Ectodermal cell (in vitro differentiated cells): ENCODE data around the gene KRTAP27-1.

Experiments used
- H3K27ac ChIP-seq: 2 replicates; pipeline ENCODE4 v1.7.0; 2013; ENCODE audit warnings: mild to moderate bottlenecking, low read depth, low read length; ENCODE audit not compliant: insufficient read depth, poor library complexity, severe bottlenecking
- H3K27me3 ChIP-seq: 2 replicates; pipeline ENCODE4 v1.7.0; 2013; ENCODE audit warnings: mild to moderate bottlenecking, low read length; ENCODE audit not compliant: insufficient read depth, control insufficient read depth, poor library complexity, severe bottlenecking
- H3K36me3 ChIP-seq: one replicate; pipeline ENCODE4 v1.7.0; 2013; ENCODE audit warnings: low read length; ENCODE audit not compliant: control insufficient read depth, insufficient read depth
- H3K4me1 ChIP-seq: one replicate; pipeline ENCODE4 v1.7.0; 2013; ENCODE audit warnings: low read length; ENCODE audit not compliant: control insufficient read depth, insufficient read depth
- H3K4me3 ChIP-seq: 2 replicates; pipeline ENCODE4 v1.7.0; 2013; ENCODE audit warnings: low read depth, low read length, control low read depth; ENCODE audit not compliant: insufficient read depth
- H3K9me3 ChIP-seq: 2 replicates; pipeline ENCODE4 v1.7.0; 2013; ENCODE audit warnings: mild to moderate bottlenecking, low read length, moderate library complexity; ENCODE audit not compliant: control insufficient read depth
- WGBS, 2 experiments: methylation state at CpG; one replicate each; pipeline ENCODE4 v1.1.7; 2013; ENCODE audit warnings: missing lambda C conversion rate in 2 of 2; 5-methylcytosine and 5-hydroxymethylcytosine counted together

KRTAP27-1 gene

GRCh38 chr21:30340714-30341573 is 3.5 kb upstream of the KRTAP27-1 start:
- H3K36me3 ChIP-seq, result no peaks in the 10 kb centered on the region
- no peak overlapping the region for H3K4me3 ChIP-seq
- H3K27ac ChIP-seq, result no peak overlapping the region
- 91% methylated on average over 1 of the region's 2 CpGs for WGBS, 2 experiments
- no peaks in the 10 kb centered on the region for H3K9me3 ChIP-seq
- H3K4me1 ChIP-seq, result no peaks in the 10 kb centered on the region
- H3K27me3 ChIP-seq, result no peaks in the 10 kb centered on the region

GRCh38 chr21:30338717-30339116 is 1.2 kb upstream of the KRTAP27-1 start:
- H3K27ac ChIP-seq, result no peak overlapping the region

DNA sequence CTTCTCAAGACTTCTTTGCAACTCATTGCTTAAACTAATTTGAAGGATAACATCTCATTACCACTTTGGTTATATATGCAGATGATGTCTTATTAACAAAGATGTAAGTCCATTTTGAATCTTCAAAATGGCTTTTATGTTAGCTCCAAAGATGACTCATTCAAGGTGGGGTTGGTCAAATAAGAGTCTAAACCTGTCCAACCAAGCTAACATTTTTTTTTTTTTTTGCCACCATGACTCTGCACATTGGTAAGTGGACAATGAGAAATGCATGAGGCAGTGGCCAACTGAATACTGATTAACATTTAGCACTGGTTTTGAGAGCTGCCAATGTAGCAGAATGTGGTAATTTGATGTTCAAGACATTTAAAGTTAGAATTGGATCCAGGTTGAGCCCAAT is 278 bp upstream of the KRTAP27-1 start:
- no peaks in the 10 kb centered on the region for H3K27me3 ChIP-seq
- no peaks in the 10 kb centered on the region for H3K9me3 ChIP-seq
- H3K27ac ChIP-seq, result no peak overlapping the region
- no peaks in the 10 kb centered on the region for H3K36me3 ChIP-seq
- H3K4me1 ChIP-seq, result no peaks in the 10 kb centered on the region
- no peak overlapping the region for H3K4me3 ChIP-seq

More at GRCh38 chr21:30338717-30339116, 1.2 kb upstream of the KRTAP27-1 start:
- H3K4me1 ChIP-seq, result no peaks in the 10 kb centered on the region
- no peaks in the 10 kb centered on the region for H3K36me3 ChIP-seq
- no peaks in the 10 kb centered on the region for H3K27me3 ChIP-seq
- H3K4me3 ChIP-seq, result no peak overlapping the region
- no peaks in the 10 kb centered on the region for H3K9me3 ChIP-seq
- 94 to 97% methylated on average over 4 of the region's 4 CpGs for WGBS, 2 experiments

- H3K27ac ChIP-seq, result no peak overlapping the region
- H3K36me3 ChIP-seq, result no peaks in the 10 kb centered on the region
- H3K4me3 ChIP-seq, result no peak overlapping the region
- H3K27me3 ChIP-seq, result no peaks in the 10 kb centered on the region
- H3K9me3 ChIP-seq, result no peaks in the 10 kb centered on the region
- WGBS, 2 experiments, result 83 to 100% methylated on average over 1 to 2 of the region's 2 CpGs
- H3K4me1 ChIP-seq, result no peaks in the 10 kb centered on the region
Observed at GRCh38 chr21:30336596-30336995, 898 bp downstream of the KRTAP27-1 start.

DNA sequence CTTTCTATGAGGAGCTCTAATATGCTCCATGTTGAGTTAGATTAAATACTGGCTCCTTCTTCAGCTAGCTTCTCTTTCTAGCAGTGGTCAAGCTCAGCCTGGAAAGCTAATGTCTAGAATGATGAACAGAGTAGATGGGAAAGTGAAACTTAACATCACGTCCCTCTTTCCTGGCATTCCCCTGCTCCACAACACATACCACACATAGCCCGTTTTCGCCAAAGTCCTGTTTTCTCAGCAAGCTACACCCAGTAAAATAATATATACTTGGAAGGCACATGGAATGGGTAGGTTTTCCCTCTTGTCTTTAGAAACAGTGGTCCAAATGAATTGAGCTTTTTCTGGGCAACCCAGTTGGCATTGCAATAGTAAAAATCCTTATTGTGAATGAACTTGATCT is 3.8 kb downstream of the KRTAP27-1 start:
- 93 to 94% methylated on average over 3 of the region's 3 CpGs for WGBS, 2 experiments
- Histone ChIP-seq H3K4me3 (no peak overlapping the region), H3K36me3 (no peaks in the 10 kb centered on the region), H3K9me3 (no peaks in the 10 kb centered on the region), H3K27ac (no peak overlapping the region), H3K27me3 (no peaks in the 10 kb centered on the region), H3K4me1 (no peaks in the 10 kb centered on the region)

GRCh38 chr21:30332681-30333080 is 4.8 kb downstream of the KRTAP27-1 start:
- WGBS, 2 experiments, result 91 to 93% methylated on average over 2 of the region's 2 CpGs
- H3K36me3 ChIP-seq, result no peaks in the 10 kb centered on the region
- H3K27me3 ChIP-seq, result no peaks in the 10 kb centered on the region
- H3K9me3 ChIP-seq, result no peaks in the 10 kb centered on the region
- H3K4me1 ChIP-seq, result no peaks in the 10 kb centered on the region
- no peak overlapping the region for H3K27ac ChIP-seq
- H3K4me3 ChIP-seq, result no peak overlapping the region

DNA sequence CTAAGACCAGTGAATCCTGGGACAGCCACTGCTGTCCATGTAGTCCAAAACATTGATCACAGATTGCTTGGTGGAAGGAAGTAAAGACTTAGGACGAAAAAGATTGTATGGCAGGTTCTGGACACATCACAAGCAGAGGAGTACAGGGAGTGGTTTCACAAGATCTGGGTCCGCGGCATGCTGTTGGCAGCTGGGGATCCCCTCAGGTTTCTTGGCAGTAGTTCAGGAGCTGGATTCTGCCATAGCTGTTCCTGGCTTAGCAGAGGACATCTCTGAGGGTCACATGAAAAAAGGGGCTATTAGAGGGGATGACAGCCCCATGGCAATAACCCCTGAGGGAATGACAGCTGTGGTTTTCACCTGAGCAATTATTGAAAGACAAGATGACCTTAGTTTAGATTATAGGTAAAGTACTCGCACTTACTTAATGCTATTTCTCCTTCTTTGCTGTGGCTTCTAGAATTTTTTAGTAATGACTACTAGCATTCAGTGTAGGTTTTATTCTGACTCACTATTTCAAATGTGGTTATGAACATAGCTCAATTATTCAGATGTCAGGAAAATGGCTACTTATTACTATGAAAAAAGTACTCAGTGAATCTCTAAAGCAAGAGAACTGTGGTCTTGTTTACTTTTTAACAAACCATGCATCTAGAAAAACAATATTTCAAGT is 8.2 kb downstream of the KRTAP27-1 start:
- WGBS, 2 experiments, result 95% methylated on average over 3 to 4 of the region's 4 CpGs
- Histone ChIP-seq H3K36me3 (no peaks in the 10 kb centered on the region), H3K27ac (no peak overlapping the region), H3K27me3 (no peaks in the 10 kb centered on the region), H3K4me3 (no peak overlapping the region), H3K9me3 (no peaks in the 10 kb centered on the region), H3K4me1 (no peaks in the 10 kb centered on the region)

GRCh38 chr21:30326390-30326789 is 11.1 kb downstream of the KRTAP27-1 start:
- no peaks in the 10 kb centered on the region for H3K4me1 ChIP-seq
- H3K27ac ChIP-seq, result no peak overlapping the region
- no peaks in the 10 kb centered on the region for H3K27me3 ChIP-seq
- H3K36me3 ChIP-seq, result no peaks in the 10 kb centered on the region
- H3K9me3 ChIP-seq, result no peaks in the 10 kb centered on the region
- H3K4me3 ChIP-seq, result no peak overlapping the region

DNA sequence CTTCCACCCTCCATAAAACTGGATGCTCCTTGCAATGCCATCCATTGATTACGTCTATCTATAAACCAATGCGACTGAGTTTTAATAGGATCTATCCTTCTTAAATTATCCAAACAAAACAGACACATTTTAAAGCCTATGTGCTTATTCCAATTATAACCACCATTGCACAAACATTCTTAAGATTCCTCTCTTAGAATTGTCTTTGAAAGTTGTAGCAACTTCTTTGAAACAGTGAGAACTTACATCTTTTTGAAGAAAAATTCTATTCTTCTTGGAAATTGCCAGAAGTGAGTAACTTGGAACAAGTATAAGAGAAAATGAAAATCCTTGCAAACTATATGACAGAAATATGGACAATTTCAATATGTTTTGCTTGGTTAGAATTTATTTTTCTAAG is 17.3 kb downstream of the KRTAP27-1 start, which contains the start of gene KRTAP26-1:
Gene KRTAP26-1 (minus strand): TSS at position 101 of the 400 bp plus-strand sequence. CDS start 280 bp downstream, outside the sequence.
- Histone ChIP-seq H3K27ac (no peak within 1 kb of the TSS), H3K36me3 (no peaks in the 10 kb centered on the region), H3K4me1 (no peaks in the 10 kb centered on the region), H3K9me3 (no peaks in the 10 kb centered on the region), H3K27me3 (no peaks in the 10 kb centered on the region), H3K4me3 (no peak within 1 kb of the TSS)
- WGBS, 2 experiments, result 93 to 96% methylated on average over 2 of the region's 2 CpGs

GRCh38 chr21:30315701-30316100 is 21.8 kb downstream of the KRTAP27-1 start:
- H3K27me3 ChIP-seq, result no peaks in the 10 kb centered on the region
- no peak overlapping the region for H3K4me3 ChIP-seq
- 92% methylated on average over 2 of the region's 2 CpGs for WGBS, 2 experiments
- H3K4me1 ChIP-seq, result no peaks in the 10 kb centered on the region
- H3K9me3 ChIP-seq, result no peaks in the 10 kb centered on the region
- H3K36me3 ChIP-seq, result no peaks in the 10 kb centered on the region
- H3K27ac ChIP-seq, result no peak overlapping the region
